Daoy (cell line): ENCODE results near the gene EIF4G1. TPM values are rescaled to one million over a fixed set of nuclear protein-coding genes. Genes with fewer than 3 reads are reported as not detected.

Experiments used
- DNase-seq: peaks from one replicate; pipeline ENCODE4 v3.0.0-alpha.2; 2015; ENCODE audit warnings: low read depth
- total RNA-seq: library from RNA; depleted of rRNA; stranded (reverse); fragments of >200 nt; shearing (Covaris generic); gene quantifications from 2 replicates; pipeline ENCODE4 v1.2.3, GENCODE V29; 2014

The EIF4G1 gene
- total RNA-seq, 1 experiment from 2014 or later, result 320 TPM

DNA sequence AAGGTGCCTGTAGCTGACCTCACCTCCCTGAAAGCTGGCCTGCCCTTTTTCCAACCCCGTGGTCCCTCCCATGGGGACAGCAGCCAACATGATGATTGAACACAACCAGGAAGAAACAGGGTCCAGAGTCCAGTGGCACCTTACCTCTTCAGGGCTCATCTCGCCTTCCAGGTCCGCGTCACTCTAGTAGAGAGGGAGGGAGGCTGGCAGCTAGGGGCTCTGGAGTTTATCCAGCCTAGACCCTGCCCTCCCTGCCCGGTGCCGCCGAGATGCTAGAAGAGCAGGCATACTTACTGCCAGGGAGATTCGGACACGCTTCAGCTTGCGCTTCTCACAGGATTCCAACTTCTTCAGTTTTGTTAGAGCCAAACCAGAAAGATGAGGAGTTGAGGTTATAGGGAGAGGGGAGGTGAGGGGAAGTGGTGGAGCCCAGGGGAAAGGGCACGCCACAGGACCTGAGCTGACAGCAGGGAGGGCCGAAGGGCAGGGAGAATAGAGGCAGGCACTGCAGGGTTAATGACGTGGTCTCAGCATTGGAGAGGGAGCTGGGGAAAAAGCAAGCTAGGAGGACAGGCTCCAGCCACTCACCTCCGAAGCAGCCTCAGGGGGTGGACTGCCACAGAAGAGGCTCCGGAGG is 37.9 kb downstream of the EIF4G1 start:
- no peak for DNase-seq

- DNase-seq, result no peak
These were observed 38.6 kb downstream of the EIF4G1 start for GRCh38 chr3:184352897-184353545.

- DNase-seq, result no peak
These were observed 39.1 kb downstream of the EIF4G1 start for GRCh38 chr3:184353546-184353941.

GRCh38 chr3:184354121-184354728 is 39.8 kb downstream of the EIF4G1 start:
- peak; percentile 61 for DNase-seq

- no peak for DNase-seq
These were observed 40.3 kb downstream of the EIF4G1 start for GRCh38 chr3:184354754-184355153.

DNA sequence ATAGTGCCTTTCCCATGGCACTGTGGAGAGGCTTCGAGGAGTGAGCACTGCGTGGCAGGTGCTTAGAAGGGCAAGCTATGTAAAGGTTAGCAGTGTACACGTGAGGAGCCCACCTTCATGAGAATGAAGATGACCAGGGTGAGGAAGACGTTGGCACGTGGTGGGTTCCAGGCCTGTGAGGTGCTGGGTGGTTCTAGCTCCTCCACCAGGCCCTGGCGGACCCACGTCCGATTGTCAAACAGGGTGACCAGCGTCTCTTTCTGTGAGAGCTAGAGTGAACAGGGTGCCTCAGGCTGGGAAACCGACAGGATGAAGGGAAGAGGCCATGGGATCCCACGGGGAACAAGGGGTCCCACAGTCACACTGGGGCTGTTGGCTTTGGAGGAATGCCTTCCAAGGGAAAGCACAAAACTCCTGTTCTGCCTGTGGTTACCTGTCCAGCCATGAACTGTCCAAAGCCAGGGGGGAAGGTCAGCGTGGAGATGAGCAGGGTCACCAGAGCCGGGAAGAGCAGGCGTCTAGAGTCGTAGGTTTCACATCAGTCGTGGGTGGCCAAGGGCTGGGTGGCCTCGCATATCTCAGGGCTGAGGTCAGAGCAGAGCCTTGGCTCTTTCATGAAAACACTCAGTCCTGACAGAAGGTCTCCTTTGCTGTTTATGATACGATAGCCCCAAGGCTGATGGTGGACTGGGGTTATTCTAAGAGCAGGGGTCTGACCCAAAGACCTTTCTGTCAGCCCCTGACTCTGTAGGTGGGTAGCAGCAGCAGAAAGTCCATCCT is 41.0 kb downstream of the EIF4G1 start:
- DNase-seq, result no peak

- no peak for DNase-seq
These were observed 43.1 kb downstream of the EIF4G1 start for GRCh38 chr3:184357248-184358123.

- DNase-seq, result no peak
These were observed 43.8 kb downstream of the EIF4G1 start for GRCh38 chr3:184358124-184358767.

GRCh38 chr3:184358921-184359350 is 44.5 kb downstream of the EIF4G1 start:
- no peak for DNase-seq

GRCh38 chr3:184359610-184360009 is 45.2 kb downstream of the EIF4G1 start:
- DNase-seq, result no peak

DNA sequence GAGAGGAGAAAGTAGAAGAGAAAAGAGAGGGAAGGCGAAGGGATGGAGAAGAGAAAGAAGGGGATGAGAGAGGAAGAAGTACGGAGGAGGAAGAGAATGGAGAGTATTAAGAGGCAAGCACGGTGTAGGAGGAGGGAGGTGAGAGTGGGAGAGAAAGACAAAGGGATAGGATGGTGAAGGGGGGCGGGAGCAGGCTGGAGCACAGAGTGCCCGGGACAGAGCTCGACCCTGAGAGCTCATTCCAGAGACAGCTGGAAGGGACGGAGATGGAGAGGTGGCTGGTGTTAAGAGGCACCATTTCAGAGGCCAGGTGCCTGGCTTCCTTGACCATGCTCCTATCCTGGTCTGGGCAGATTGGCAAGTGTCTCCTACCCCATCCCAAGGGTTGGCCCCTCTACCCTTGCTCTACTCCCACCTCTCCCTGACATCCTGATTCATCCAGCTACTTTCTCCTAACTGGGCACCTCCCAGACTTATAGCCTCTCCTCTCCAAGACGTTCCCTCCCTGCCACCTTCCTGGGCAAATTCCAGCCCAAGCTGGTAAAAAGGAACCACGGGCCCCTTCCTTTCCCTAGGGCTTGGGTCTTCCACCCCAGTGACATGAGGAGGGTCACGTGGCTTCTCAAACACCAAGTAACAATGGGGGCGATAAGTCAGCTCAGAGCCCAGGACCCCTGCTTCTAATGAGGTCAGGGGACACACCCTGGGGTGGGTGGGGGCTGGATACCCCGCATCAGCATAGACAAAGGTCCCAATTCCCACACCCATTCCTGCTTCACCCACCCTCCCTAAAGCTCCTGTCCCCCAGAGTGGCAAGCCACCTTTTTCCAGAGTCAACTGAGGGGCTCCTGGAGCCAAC is 45.9 kb downstream of the EIF4G1 start:
- DNase-seq, result no peak

DNA sequence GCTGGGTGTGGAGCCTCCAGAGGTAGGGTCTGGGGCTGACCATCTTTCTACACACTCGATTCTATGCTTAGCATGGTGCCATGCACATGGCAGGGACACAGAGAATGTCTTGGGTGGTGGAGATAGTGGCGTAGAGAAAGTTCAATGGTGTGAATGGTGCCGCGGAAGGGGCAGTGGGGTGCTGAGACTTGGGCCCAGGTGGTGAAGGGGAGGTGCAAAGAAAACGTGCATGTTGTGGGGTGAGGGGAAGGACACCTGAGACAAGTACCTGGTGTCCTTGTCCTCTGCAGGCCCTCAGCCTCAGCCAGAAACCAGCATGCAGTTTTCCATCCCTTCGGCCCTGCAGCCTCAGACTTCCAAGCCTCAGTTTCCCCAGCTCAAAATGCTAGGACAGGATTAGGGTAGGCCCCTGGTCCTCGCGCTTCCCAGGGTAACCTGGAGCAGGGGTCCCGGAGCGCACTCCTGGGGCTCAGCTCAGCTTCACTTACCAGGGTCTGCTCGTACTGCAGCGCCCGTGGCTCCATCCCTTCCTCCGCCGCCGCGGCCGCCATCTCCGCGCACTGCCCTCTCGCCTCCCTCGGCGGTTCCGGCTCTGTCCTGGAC is 46.6 kb downstream of the EIF4G1 start:
- no peak for DNase-seq

DNA sequence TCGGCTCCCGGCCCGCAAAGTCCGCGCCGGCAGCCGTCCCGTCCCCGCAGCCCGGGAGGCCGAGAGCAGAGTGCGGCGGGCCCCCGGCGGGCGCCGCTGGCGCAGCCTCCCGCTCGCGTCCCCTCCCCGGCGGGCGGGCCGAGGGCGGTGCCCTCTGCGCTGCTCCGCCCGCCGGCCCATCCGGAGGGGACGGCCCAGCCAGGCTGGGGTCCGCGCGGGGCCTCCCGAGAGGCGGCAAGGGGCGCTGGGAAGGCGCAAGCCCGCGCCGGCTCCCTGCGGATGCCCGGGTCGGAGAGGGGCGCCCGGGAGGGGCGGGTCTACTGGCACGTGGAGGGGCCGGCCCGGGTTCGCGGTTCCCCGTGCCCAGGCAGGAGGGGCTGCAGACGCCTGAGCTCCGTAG is 47.1 kb downstream of the EIF4G1 start, which contains the start of the genes CLCN2 and POLR2H:
Gene CLCN2 (minus strand): TSS at position 74 of the 400 bp plus-strand sequence. CDS start 126 bp downstream, outside the sequence.
Gene POLR2H (plus strand): TSS at position 179 of the 400 bp plus-strand sequence. CDS start 1,783 bp downstream, outside the sequence.
- DNase-seq, result peak; percentile 76

DNA sequence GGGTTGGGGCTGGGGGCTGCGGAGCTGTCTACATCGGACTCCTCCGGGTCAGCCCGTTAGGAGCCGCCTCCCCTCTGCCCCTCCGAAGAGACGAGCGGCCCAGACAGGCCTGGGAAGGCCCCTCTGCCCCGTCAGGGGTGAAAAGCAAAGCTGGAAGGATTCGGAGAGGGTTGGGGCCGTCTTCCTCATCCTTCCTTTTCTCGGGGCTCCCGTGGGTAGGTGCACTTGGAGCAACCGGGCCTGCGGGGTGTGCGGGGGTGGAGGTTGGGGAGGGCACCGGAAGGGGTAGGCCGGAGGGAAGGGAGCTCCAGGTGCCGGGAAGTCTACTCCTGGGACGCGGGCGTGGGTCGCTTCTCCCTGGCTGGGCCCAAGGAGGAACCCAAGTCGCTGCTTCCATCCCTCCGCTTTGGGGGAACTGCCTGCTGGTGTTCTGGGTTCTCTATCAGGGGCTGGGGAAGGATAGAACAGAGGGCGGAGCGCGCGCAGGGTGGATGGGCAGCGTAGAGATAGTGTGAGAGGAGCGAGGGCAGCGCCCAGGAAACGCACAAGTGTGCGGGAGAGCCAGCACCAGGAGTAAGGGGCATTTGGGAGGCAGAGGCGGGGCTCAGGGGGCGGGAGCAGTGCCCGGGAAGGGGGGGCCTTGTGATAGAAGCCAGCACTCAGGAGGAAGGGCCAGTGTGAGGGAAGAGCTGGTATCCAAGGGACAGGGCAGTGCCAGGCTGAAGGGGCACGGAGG is 47.7 kb downstream of the EIF4G1 start:
- DNase-seq, result peak; percentile 79

DNA sequence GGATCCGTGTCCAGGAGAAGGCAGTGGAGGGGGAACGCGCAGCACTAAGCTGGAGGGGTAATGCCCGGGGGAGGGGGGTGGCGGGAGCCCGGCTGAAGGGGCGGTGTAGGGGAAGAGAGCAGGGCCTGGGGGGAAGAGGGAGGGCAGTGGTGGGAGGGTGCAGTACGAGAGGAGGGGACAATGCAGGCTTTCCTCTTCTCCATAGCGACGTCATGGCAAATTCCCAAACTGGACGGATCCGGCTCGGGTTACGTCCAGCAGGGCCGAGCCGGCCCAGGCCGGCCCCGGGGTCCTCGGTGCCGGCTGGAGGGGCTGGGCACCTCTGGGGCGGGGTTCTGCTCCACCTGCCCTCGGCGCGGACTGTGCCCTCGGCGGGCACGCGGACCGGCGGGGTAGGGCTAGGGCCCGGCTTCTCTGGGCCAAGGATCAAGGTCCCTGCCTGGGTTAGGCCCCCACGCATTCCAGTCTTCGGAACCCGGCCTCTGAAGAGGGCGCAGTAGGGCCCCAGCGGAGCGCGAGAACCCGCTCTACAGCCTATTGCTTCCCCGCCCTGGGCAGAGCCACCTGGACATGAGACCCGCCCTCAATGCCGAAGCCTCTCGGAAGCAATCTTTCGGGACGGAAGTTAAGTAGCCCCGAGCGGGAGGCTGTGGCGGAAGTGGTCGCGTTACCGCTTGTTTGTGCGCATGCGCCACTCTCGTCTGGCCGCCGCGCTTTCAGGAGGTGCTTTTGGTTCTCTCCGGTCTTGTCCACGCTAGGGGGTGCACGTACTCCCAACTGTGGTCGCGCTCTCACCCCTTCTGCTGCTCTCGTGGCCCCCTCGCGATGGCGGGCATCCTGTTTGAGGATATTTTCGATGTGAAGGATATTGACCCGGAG is 48.5 kb downstream of the EIF4G1 start:
- DNase-seq, result peak; percentile 99

GRCh38 chr3:184366619-184367289 is 52.3 kb downstream of the EIF4G1 start:
- DNase-seq, result no peak

GRCh38 chr3:184368116-184368515 is 53.7 kb downstream of the EIF4G1 start:
- DNase-seq, result no peak
